GM12873 (cell line): ENCODE measurements around the gene OSBP2.

ENCODE experiments used
- TF ChIP-seq, protein P1 (sequence below): IDR thresholded peaks from 2 replicates; pipeline ENCODE4 v1.5.1; 2012; ENCODE audit warnings: low read depth, mild to moderate bottlenecking, moderate library complexity, low read length, control low read depth; ENCODE audit not compliant: insufficient read depth; ENCODE audit errors: missing control alignments

The OSBP2 gene

GRCh38 chr22:30828187-30829155 lies 133.8 kb downstream of the OSBP2 start:
- TF ChIP-seq, protein P1, sequence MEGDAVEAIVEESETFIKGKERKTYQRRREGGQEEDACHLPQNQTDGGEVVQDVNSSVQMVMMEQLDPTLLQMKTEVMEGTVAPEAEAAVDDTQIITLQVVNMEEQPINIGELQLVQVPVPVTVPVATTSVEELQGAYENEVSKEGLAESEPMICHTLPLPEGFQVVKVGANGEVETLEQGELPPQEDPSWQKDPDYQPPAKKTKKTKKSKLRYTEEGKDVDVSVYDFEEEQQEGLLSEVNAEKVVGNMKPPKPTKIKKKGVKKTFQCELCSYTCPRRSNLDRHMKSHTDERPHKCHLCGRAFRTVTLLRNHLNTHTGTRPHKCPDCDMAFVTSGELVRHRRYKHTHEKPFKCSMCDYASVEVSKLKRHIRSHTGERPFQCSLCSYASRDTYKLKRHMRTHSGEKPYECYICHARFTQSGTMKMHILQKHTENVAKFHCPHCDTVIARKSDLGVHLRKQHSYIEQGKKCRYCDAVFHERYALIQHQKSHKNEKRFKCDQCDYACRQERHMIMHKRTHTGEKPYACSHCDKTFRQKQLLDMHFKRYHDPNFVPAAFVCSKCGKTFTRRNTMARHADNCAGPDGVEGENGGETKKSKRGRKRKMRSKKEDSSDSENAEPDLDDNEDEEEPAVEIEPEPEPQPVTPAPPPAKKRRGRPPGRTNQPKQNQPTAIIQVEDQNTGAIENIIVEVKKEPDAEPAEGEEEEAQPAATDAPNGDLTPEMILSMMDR: no peak

DNA sequence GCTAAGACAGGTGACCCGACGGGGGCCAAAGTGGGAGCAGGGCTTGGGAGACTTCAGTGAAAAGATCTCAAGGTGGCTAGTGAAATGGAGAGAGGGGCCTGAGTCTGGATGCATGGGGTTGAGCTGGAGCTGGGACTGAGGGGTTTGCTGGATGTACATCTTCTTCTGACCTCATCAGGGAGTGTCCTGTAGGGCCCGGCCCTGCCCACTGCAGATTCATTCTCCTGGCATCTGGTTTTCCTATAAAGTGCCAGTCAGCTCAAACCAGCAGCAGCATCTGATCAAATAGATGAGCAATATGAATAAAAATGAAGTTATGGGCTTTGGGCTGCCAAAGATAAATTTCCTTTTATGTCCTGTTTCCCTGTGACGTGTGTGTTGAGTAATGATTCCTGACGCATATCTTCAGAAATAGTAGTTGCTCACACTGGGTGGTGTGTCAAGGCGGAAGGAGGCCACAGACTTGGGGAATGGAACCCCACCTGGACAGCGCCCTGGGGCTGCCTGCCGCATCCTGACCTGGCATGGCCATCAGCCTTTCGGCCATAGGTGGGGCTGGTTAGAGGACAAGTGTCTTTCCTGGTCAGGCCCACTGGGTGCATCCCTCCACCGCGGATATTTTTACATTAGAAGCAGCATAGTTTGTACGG lies 135.4 kb downstream of the OSBP2 start:
- TF ChIP-seq, protein P1: no peak

DNA sequence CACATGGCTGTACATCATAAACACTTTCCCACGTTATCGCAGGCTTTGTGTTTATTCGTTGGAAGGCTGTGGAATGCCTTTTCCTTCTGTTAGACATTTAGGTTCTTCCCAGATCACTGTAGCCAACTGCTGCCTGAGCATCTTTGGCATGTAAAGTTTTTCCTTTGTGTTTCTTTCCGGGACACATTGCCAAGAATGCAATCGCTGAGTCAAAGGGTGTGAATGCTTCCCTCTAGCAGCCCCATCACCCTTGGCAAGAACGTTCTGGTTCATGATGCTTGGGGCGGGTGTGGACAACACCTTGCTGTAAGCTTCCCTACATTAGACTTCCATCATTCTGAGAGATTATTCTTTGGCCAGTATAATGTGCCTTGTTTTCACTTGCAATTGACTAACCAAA lies 136.2 kb downstream of the OSBP2 start:
- TF ChIP-seq, protein P1: no peak

DNA sequence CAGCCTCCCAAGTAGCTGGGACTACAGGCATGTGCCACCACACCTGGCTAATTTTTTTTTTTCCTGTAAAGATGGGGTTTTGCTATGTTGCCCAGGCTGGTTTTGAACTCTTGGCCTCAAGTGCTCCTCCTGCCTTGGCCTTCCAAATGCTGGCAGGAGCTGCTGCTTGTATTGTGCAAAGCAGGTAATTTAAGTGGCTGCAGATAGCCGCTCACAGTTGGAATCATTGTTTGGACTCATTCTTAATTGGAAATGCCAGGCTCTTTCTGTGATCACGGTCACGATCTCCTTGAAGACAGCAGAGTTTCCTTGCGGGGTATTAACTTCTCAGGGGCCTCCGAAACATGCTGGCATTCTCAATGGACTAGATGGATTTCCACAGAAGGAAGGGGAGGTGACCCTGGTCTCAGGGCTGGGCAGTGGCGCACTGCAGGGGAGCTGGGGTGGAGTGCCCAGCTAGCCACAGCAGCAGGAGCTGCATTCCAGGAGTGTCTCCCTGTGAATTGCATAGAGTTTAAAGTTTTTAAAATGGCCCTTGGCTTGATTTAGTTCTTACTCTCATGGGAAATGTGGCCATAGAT lies 137.8 kb downstream of the OSBP2 start:
- TF ChIP-seq, protein P1: no peak

GRCh38 chr22:30833322-30833721 lies 138.6 kb downstream of the OSBP2 start:
- TF ChIP-seq, protein P1: no peak

DNA sequence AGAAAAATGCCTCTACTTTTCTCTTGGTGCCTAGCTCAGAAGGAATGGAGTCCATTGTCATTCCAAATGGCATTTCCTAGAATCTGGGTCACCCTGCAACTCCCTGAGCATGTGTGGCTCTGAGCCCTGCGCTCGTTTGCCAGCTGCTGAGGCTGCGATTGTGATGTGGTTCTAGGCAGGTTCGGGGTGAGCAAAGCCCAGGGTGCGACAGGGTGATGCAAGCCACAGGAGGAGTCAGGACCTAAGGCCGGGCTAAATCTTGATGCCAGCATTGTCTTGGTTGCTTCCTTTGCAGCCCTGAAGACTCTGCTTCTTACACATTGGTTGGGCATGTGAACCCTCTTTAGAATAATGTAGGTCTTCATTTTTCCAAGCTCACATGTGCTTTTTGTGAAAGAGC lies 142.9 kb downstream of the OSBP2 start:
- TF ChIP-seq, protein P1: no peak

- TF ChIP-seq, protein P1: no peak
Observed at GRCh38 chr22:30838111-30838510, 143.4 kb downstream of the OSBP2 start.
